Brain microvascular endothelial cell (primary cell): ENCODE data around the gene MAPK1.
"Not testable (repeated sequence)": the region's sequence is repeated elsewhere in the genome, so short reads cannot be mapped to it uniquely, and the experiment has no call there.

Source experiments
- DNase-seq: peaks from one replicate; pipeline ENCODE4 v3.0.0-alpha.2; 2020
- H3K27ac ChIP-seq: fragments of 250-450 bp; sonication (Bioruptor Pico); 2 replicates; pipeline ENCODE4 v1.5.1; 2020; ENCODE audit warnings: mild to moderate bottlenecking, moderate library complexity
- H3K27me3 ChIP-seq: fragments of 250-450 bp; sonication (Bioruptor Pico); replicated peaks from 2 replicates; pipeline ENCODE4 v1.5.1; 2020; ENCODE audit warnings: mild to moderate bottlenecking
- H3K36me3 ChIP-seq: fragments of 250-450 bp; sonication (Bioruptor Pico); replicated peaks from 2 replicates; pipeline ENCODE4 v1.5.1; 2020; ENCODE audit warnings: mild to moderate bottlenecking
- H3K4me3 ChIP-seq: 2 replicates; pipeline ENCODE4 v1.5.1; 2011; ENCODE audit warnings: low read depth, mild to moderate bottlenecking, control low read depth, low read length, moderate library complexity
- CTCF ChIP-seq: IDR thresholded peaks from 2 replicates; pipeline ENCODE4 v1.5.1; 2011; ENCODE audit warnings: low read depth, mild to moderate bottlenecking, moderate library complexity, low read length, control low read depth, inconsistent platforms; ENCODE audit errors: missing control alignments
- in situ Hi-C: cut with HindIII; loops from 2 replicates; pipeline ENCODE4 v1.10.0; 2017; ENCODE audit warnings: low sequenced_read_pairs, low pct_ligation_motif_present

The MAPK1 gene

GRCh38 chr22:21818487-21819182, 48.8 kb downstream of the MAPK1 start:
- Histone ChIP-seq H3K27ac (peak overlapping the region; percentile 14), H3K27me3 (no peaks in the 10 kb centered on the region), H3K4me3 (no peak overlapping the region), H3K36me3 (peaks cover 5% of the 10 kb centered on the region)
- DNase-seq, result no peak
- in situ Hi-C loops, result no loop called here
- no peak for TF ChIP-seq CTCF

- peak overlapping the region; percentile 89 for H3K27ac ChIP-seq
- H3K36me3 ChIP-seq, in situ Hi-C loops, DNase-seq, H3K27me3 ChIP-seq, H3K4me3 ChIP-seq: not testable (repeated sequence)
Measured at GRCh38 chr22:21817497-21817853, 50.0 kb downstream of the MAPK1 start.

GRCh38 chr22:21816787-21817496, 50.5 kb downstream of the MAPK1 start:
- Histone ChIP-seq H3K27me3 (no peaks in the 10 kb centered on the region), H3K27ac (peak overlapping the region; percentile 89), H3K4me3 (no peak overlapping the region), H3K36me3 (peaks cover 5% of the 10 kb centered on the region)
- in situ Hi-C loops, result no loop called here
- peak; percentile 80 for DNase-seq
- TF ChIP-seq CTCF, result no peak

- no peak for TF ChIP-seq CTCF
- H3K27ac ChIP-seq, result peak overlapping the region; percentile 89
- no peak for DNase-seq
- no peaks in the 10 kb centered on the region for H3K27me3 ChIP-seq
- in situ Hi-C loops, result no loop called here
- H3K4me3 ChIP-seq, result no peak overlapping the region
- peaks cover 5% of the 10 kb centered on the region for H3K36me3 ChIP-seq
Measured at GRCh38 chr22:21816472-21816786, 51.0 kb downstream of the MAPK1 start.

GRCh38 chr22:21815958-21816357, 51.5 kb downstream of the MAPK1 start:
- Histone ChIP-seq H3K4me3 (no peak overlapping the region), H3K27me3 (no peaks in the 10 kb centered on the region), H3K36me3 (peaks cover 5% of the 10 kb centered on the region), H3K27ac (peak overlapping the region; percentile 89)
- no peak for TF ChIP-seq CTCF
- no peak for DNase-seq
- in situ Hi-C loops, result no loop called here

- Histone ChIP-seq H3K36me3 (peaks cover 5% of the 10 kb centered on the region), H3K4me3 (no peak overlapping the region), H3K27me3 (no peaks in the 10 kb centered on the region), H3K27ac (peak overlapping the region; percentile 89)
- no peak for DNase-seq
- in situ Hi-C loops, result no loop called here
- TF ChIP-seq CTCF, result no peak
Measured at GRCh38 chr22:21815357-21815756, 52.1 kb downstream of the MAPK1 start.
